HCT116 (cell line): ENCODE results near the gene RIC8A. TPM values are rescaled to one million over a fixed set of nuclear protein-coding genes. Genes with fewer than 3 reads are reported as not detected.

Experiments
- ATAC-seq: fragments of 200-7000 bp; cut with Tn5 transposase; 2 replicates; pipeline ENCODE4 v1.9.1; 2020; ENCODE audit warnings: mild to moderate bottlenecking, moderate library complexity
- BruUV-seq: library from RNA; stranded (reverse); fragments of 400-500 nt; replicated peaks from 2 replicates; lab custom pipeline; 2021; lab: Mats Ljungman, UMichigan
- CTCF ChIA-PET: fragments of 300-600 bp; sonication (Branson Sonifier 250); formaldehyde crosslinking; loops from one replicate; lab custom pipeline; 2021; ENCODE audit warnings: antibody characterized with exemption; lab: Charles Lee
- POLR2A ChIA-PET: fragments of 300-600, 350-600 bp; sonication (Branson Sonifier 250); formaldehyde crosslinking; loops from one replicate; lab custom pipeline; 2021; ENCODE audit warnings: antibody characterized with exemption; lab: Charles Lee
- RAD21 ChIA-PET, 2 experiments: fragments of 300-600 bp; sonication (Branson Sonifier 250); formaldehyde crosslinking; loops; one replicate each; lab custom pipeline; 2023; ENCODE audit warnings: low total read pairs in 2 of 2; ENCODE audit not compliant: uncharacterized antibody in 2 of 2, unreplicated experiment in 2 of 2, low non-redundant PET in 1 of 2; lab: Charles Lee
- DNase-seq: peaks from one replicate; pipeline ENCODE4 v3.0.0-alpha.2; 2010; ENCODE audit warnings: low read depth, low spot score
- H2AFZ ChIP-seq: fragments of 200-600 bp; shearing (Covaris generic), sonication (generic); 2 replicates; pipeline ENCODE4 v1.6.1; 2017; ENCODE audit warnings: low read depth, mixed run types, mixed read lengths, antibody characterized with exemption, low read length; ENCODE audit not compliant: poor library complexity, severe bottlenecking
- H3K27ac ChIP-seq: 2 replicates; pipeline ENCODE4 v1.5.1; 2012; ENCODE audit warnings: low read depth, low read length
- H3K27me3 ChIP-seq: fragments of 200-600 bp; sonication (generic); 2 replicates; pipeline ENCODE4 v1.6.1; 2016; ENCODE audit warnings: mixed run types, low read length, mixed read lengths; ENCODE audit not compliant: insufficient read depth
- H3K36me3 ChIP-seq, 2 experiments: fragments of 200-500 bp in 1 of 2; fragments of 200-600 bp in 1 of 2; sonication (Bioruptor generic) in 1 of 2; sonication (generic) in 1 of 2; 2 replicates each; pipeline versions ENCODE4 v1.5.1 to v1.6.1; 2014 to 2016; ENCODE audit warnings: low read length in 2 of 2, inconsistent platforms in 1 of 2, mixed read lengths in 1 of 2, mixed run types in 1 of 2; ENCODE audit not compliant: insufficient read depth in 2 of 2, control insufficient read depth in 1 of 2
- H3K4me1 ChIP-seq, 2 experiments: fragments of 200-600 bp in 1 of 2; sonication (generic) in 1 of 2; 2 replicates each; pipeline versions ENCODE4 v1.5.1 to v1.6.1; 2012 to 2017; ENCODE audit warnings: low read length in 2 of 2, inconsistent platforms in 1 of 2, mild to moderate bottlenecking in 1 of 2, mixed read lengths in 1 of 2, mixed run types in 1 of 2, moderate library complexity in 1 of 2; ENCODE audit not compliant: insufficient read depth in 2 of 2, control insufficient read depth in 1 of 2
- H3K4me2 ChIP-seq: fragments of 200-600 bp; sonication (generic); 2 replicates; pipeline ENCODE4 v1.6.1; 2017; ENCODE audit warnings: mixed run types, low read length, mixed read lengths
- H3K4me3 ChIP-seq, 2 experiments: fragments of 200-600 bp in 1 of 2; sonication (generic) in 1 of 2; replicated peaks in 1 of 2; 2 replicates each; pipeline ENCODE4 v1.5.1; 2011 to 2016; ENCODE audit warnings: low read length in 2 of 2, control low read depth in 1 of 2, low read depth in 1 of 2, mild to moderate bottlenecking in 1 of 2, mixed read lengths in 1 of 2, mixed run types in 1 of 2
- H3K79me2 ChIP-seq: fragments of 200-600 bp; sonication (generic); 2 replicates; pipeline ENCODE4 v1.6.1; 2017; ENCODE audit warnings: mild to moderate bottlenecking, mixed run types, low read length, moderate library complexity, mixed read lengths; ENCODE audit not compliant: insufficient read depth
- H3K9ac ChIP-seq: fragments of 200-600 bp; sonication (generic); 2 replicates; pipeline ENCODE4 v1.6.1; 2016; ENCODE audit warnings: low read length, mixed read lengths
- H3K9me2 ChIP-seq: fragments of 200-600 bp; sonication (generic), shearing (Covaris generic); 2 replicates; pipeline ENCODE4 v1.6.1; 2017; ENCODE audit warnings: mixed run types, mild to moderate bottlenecking, moderate library complexity; ENCODE audit not compliant: insufficient read depth
- H3K9me3 ChIP-seq, 2 experiments: fragments of 200-500 bp in 1 of 2; fragments of 200-600 bp in 1 of 2; sonication (Bioruptor generic) in 1 of 2; sonication (generic) in 1 of 2; 2 replicates each; pipeline ENCODE4 v1.6.1; 2014 to 2017; ENCODE audit warnings: low read length in 2 of 2, mixed read lengths in 2 of 2, inconsistent platforms in 1 of 2, low read depth in 1 of 2, mild to moderate bottlenecking in 1 of 2, mixed run types in 1 of 2, moderate library complexity in 1 of 2; ENCODE audit not compliant: control insufficient read depth in 1 of 2, insufficient read depth in 1 of 2
- H4K20me1 ChIP-seq: fragments of 200-600 bp; sonication (generic), shearing (Covaris generic); 2 replicates; pipeline ENCODE4 v1.6.1; 2017; ENCODE audit warnings: mixed run types, mild to moderate bottlenecking, moderate library complexity; ENCODE audit not compliant: insufficient read depth
- ATF3 ChIP-seq: IDR thresholded peaks from 2 replicates; pipeline ENCODE4 v1.6.1; 2012
- CEBPB ChIP-seq: IDR thresholded peaks from 2 replicates; pipeline ENCODE4 v1.6.1; 2012; ENCODE audit warnings: low read depth
- EGR1 ChIP-seq: IDR thresholded peaks from 2 replicates; pipeline ENCODE4 v1.6.1; 2012; ENCODE audit warnings: low read depth
- ELF1 ChIP-seq: IDR thresholded peaks from 2 replicates; pipeline ENCODE4 v1.6.1; 2012; ENCODE audit warnings: low read depth, borderline replicate concordance
- FOSL1 ChIP-seq: IDR thresholded peaks from 2 replicates; pipeline ENCODE4 v1.6.1; 2012; ENCODE audit warnings: low read depth
- JUND ChIP-seq: IDR thresholded peaks from 2 replicates; pipeline ENCODE4 v1.6.1; 2012
- POLR2A ChIP-seq: IDR thresholded peaks from 2 replicates; pipeline ENCODE4 v1.7.0; 2011; ENCODE audit warnings: borderline replicate concordance; ENCODE audit not compliant: insufficient read depth, insufficient read length; ENCODE audit errors: extremely low read depth
- POLR2AphosphoS5 ChIP-seq: IDR thresholded peaks from 2 replicates; pipeline ENCODE4 v1.6.1; 2011; ENCODE audit warnings: mild to moderate bottlenecking, low read depth, low read length, moderate library complexity
- SRF ChIP-seq: IDR thresholded peaks from 2 replicates; pipeline ENCODE4 v1.6.1; 2012; ENCODE audit warnings: low read depth
- TCF7L2 ChIP-seq: IDR thresholded peaks from 2 replicates; pipeline ENCODE4 v1.7.0; 2011; ENCODE audit warnings: borderline replicate concordance, inconsistent platforms; ENCODE audit not compliant: insufficient read depth, insufficient read length; ENCODE audit errors: extremely low read depth
- intact Hi-C: fragments of 100-400 bp; cut with micrococcal nuclease; formaldehyde crosslinking; loops from 2 replicates; pipeline ENCODE4 v1.10.0; 2022
- total RNA-seq: library from RNA; stranded (reverse); gene quantifications from one replicate; pipeline ENCODE4 v1.2.1, GENCODE V29; 2021; ENCODE audit not compliant: unreplicated experiment
- TF ChIP-seq, protein P1 (sequence below): IDR thresholded peaks from 2 replicates; pipeline ENCODE4 v1.6.1; 2012

RIC8A gene
- total RNA-seq, 1 experiment from 2014 or later, result 75.2 TPM

GRCh38 chr11:205221-206001 lies 2.1 kb upstream of the RIC8A start:
- H3K9ac ChIP-seq, result no peak overlapping the region
- H4K20me1 ChIP-seq, result no peaks in the 10 kb centered on the region
- H3K4me2 ChIP-seq, result peak overlapping the region; percentile 91
- no peak overlapping the region; the same call in 1 of the 2 replicates for H3K27ac ChIP-seq
- peak overlapping the region; percentile 76 to 99 for H3K4me3 ChIP-seq
- no peak overlapping the region for H2AFZ ChIP-seq
- peaks cover 16 to 23% of the 10 kb centered on the region in 2 experiments for H3K4me1 ChIP-seq
- DNase-seq, result no peak
- H3K9me2 ChIP-seq, result no peaks in the 10 kb centered on the region
- BruUV-seq, result TSS peak; percentile 33
- intact Hi-C loops, result no loop called here
- H3K27me3 ChIP-seq, result no peaks in the 10 kb centered on the region
- TF ChIP-seq FOSL1, result no peak
- no peak for TF ChIP-seq EGR1
- no peak for TF ChIP-seq ELF1
- TF ChIP-seq POLR2A, result no peak
- no peak for TF ChIP-seq CEBPB
- TF ChIP-seq, protein P1, sequence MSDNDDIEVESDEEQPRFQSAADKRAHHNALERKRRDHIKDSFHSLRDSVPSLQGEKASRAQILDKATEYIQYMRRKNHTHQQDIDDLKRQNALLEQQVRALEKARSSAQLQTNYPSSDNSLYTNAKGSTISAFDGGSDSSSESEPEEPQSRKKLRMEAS, result no peak
- TF ChIP-seq TCF7L2, result no peak
- TF ChIP-seq, all 23 proteins: peak for 0
- Histone ChIP-seq H3K36me3 (peaks cover 14 to 32% of the 10 kb centered on the region in 2 experiments; a peak in 3 of 4 replicates), H3K79me2 (peaks cover 51% of the 10 kb centered on the region), H3K9me3 (no peaks in the 10 kb centered on the region)
- CTCF ChIA-PET, result no interaction called here
- RAD21 ChIA-PET, result no interaction called here
- no peak for ATAC-seq
- POLR2A ChIA-PET, result no interaction called here

DNA sequence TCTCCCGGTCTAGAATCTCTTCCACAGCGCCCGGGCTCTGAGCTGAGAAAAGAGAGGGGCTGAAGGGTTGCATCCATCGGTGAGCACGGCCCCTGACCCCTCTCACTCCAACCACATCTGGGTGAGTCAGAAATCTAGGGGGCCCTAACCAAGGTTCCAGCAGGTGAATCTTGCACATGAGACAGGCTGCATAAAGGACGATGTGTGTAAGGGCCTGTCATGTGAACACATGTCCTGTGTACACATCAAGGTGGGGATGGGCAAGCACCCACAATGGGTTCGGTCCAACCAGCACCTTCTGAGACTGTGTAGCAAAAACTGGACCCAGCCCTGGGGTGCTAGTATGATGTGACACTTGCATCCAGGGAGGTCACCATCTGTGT lies 1.5 kb upstream of the RIC8A start:
- no peak overlapping the region for H2AFZ ChIP-seq
- ATAC-seq (no peak), DNase-seq (no peak)
- no peaks in the 10 kb centered on the region for H4K20me1 ChIP-seq
- H3K9me3 ChIP-seq, result no peaks in the 10 kb centered on the region
- BruUV-seq, result no TSS peak
- peaks cover 16 to 24% of the 10 kb centered on the region in 2 experiments for H3K4me1 ChIP-seq
- H3K9me2 ChIP-seq, result no peaks in the 10 kb centered on the region
- peak overlapping the region; percentile 89 for H3K9ac ChIP-seq
- intact Hi-C loops, result no loop called here
- ChIA-PET CTCF (no interaction called here), RAD21 (no interaction called here), POLR2A (no interaction called here)
- peak overlapping the region; percentile 91 for H3K4me2 ChIP-seq
- H3K27me3 ChIP-seq, result no peaks in the 10 kb centered on the region
- no peak for TF ChIP-seq POLR2AphosphoS5
- TF ChIP-seq ATF3, result no peak
- TF ChIP-seq ELF1, result no peak
- TF ChIP-seq FOSL1, result no peak
- TF ChIP-seq JUND, result no peak
- no peak for TF ChIP-seq SRF
- TF ChIP-seq EGR1, result no peak
- H3K27ac ChIP-seq, result peak overlapping the region; percentile 94
- H3K4me3 ChIP-seq, result peak overlapping the region; percentile 76 to 99
- peaks cover 57% of the 10 kb centered on the region for H3K79me2 ChIP-seq
- peaks cover 18 to 38% of the 10 kb centered on the region in 2 experiments; a peak in 3 of 4 replicates for H3K36me3 ChIP-seq
